Calu3 (cell line): ENCODE results near the gene GMDS. TPM values are rescaled to one million over a fixed set of nuclear protein-coding genes. Genes with fewer than 3 reads are reported as not detected.

Experiments
- BruUV-seq: library from RNA; stranded (reverse); fragments of 400-500 nt; replicated peaks from 2 replicates; lab custom pipeline; 2021; lab: Mats Ljungman, UMichigan
- CTCF ChIA-PET: fragments of 300-600 bp; sonication (Branson Sonifier 250); formaldehyde crosslinking; loops from one replicate; lab custom pipeline; 2022; ENCODE audit warnings: antibody characterized with exemption; lab: Charles Lee
- DNase-seq: peaks from one replicate; pipeline ENCODE4 v3.0.0; 2022
- H3K27ac Mint-ChIP-seq: one replicate; pipeline ENCODE4 v1.8.0; 2022; ENCODE audit warnings: mixed read lengths; ENCODE audit not compliant: unreplicated experiment
- H3K27me3 Mint-ChIP-seq: one replicate; pipeline ENCODE4 v1.8.0; 2022; ENCODE audit warnings: mixed read lengths; ENCODE audit not compliant: unreplicated experiment
- H3K36me3 Mint-ChIP-seq: one replicate; pipeline ENCODE4 v1.8.0; 2022; ENCODE audit warnings: mild to moderate bottlenecking, moderate library complexity, mixed read lengths; ENCODE audit not compliant: insufficient read depth, unreplicated experiment
- H3K4me1 Mint-ChIP-seq: one replicate; pipeline ENCODE4 v1.8.0; 2022; ENCODE audit warnings: mild to moderate bottlenecking, low read depth, mixed read lengths; ENCODE audit not compliant: unreplicated experiment
- H3K4me3 Mint-ChIP-seq: one replicate; pipeline ENCODE4 v1.8.0; 2022; ENCODE audit warnings: mild to moderate bottlenecking, low read depth, moderate library complexity, mixed read lengths; ENCODE audit not compliant: unreplicated experiment
- H3K9me3 Mint-ChIP-seq: one replicate; pipeline ENCODE4 v1.8.0; 2022; ENCODE audit warnings: low read depth, mixed read lengths; ENCODE audit not compliant: unreplicated experiment
- CTCF ChIP-seq: fragments of 200-600 bp; IDR thresholded peaks from one replicate; pipeline ENCODE4 v1.8.0; 2022; ENCODE audit warnings: antibody characterized with exemption; ENCODE audit not compliant: unreplicated experiment
- intact Hi-C: fragments of 100-400 bp; cut with micrococcal nuclease; formaldehyde crosslinking; loops from one replicate; pipeline ENCODE4 v1.10.0; 2022; ENCODE audit not compliant: unreplicated experiment
- total RNA-seq: library from RNA; stranded (reverse); gene quantifications from 2 replicates; pipeline ENCODE4 v1.2.3, GENCODE V29; 2022

The GMDS gene
- total RNA-seq, 1 experiment from 2014 or later = 58.2 TPM

DNA sequence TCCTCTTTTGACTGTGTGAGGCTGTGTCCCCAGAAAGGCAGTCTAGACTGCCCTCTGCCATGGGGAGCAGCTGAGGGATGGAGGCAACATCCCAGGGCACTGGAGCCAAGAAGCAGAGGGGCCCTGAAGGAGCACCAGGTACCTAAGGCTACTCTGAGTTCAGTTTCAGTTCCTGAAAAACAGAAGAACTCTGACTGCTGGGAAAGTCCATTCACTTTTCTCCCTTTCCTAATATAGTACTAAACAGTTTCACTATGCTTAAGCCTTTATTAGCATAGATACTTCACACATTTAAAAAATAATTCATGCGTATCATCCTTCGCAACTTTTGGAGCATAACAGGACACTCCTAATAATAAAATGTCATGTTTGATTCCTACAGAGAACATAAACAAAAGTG is 505.7 kb downstream of the GMDS start:
- Mint-ChIP-seq H3K27me3 (no peaks in the 10 kb centered on the region), H3K27ac (no peak overlapping the region), H3K9me3 (no peaks in the 10 kb centered on the region), H3K36me3 (no peaks in the 10 kb centered on the region), H3K4me3 (no peak overlapping the region), H3K4me1 (no peaks in the 10 kb centered on the region)
- BruUV-seq = no TSS peak
- TF ChIP-seq CTCF = no peak
- no peak for DNase-seq
- CTCF ChIA-PET = no interaction called here
- intact Hi-C loops = no loop called here

GRCh38 chr6:1739220-1739619 is 506.2 kb downstream of the GMDS start:
- intact Hi-C loops = no loop called here
- CTCF ChIA-PET = no interaction called here

GRCh38 chr6:1738558-1739081 is 506.8 kb downstream of the GMDS start:
- intact Hi-C loops = no loop called here
- no peak for DNase-seq
- H3K4me1 Mint-ChIP-seq = no peaks in the 10 kb centered on the region
- H3K27ac Mint-ChIP-seq = no peak overlapping the region
- H3K4me3 Mint-ChIP-seq = no peak overlapping the region
- H3K9me3 Mint-ChIP-seq = no peaks in the 10 kb centered on the region
- no peaks in the 10 kb centered on the region for H3K36me3 Mint-ChIP-seq
- no TSS peak for BruUV-seq
- TF ChIP-seq CTCF = no peak
- H3K27me3 Mint-ChIP-seq = no peaks in the 10 kb centered on the region
- CTCF ChIA-PET = no interaction called here

More at GRCh38 chr6:1739220-1739619, 506.2 kb downstream of the GMDS start:
- Mint-ChIP-seq H3K9me3 (no peaks in the 10 kb centered on the region), H3K4me1 (no peaks in the 10 kb centered on the region), H3K36me3 (no peaks in the 10 kb centered on the region), H3K4me3 (no peak overlapping the region), H3K27ac (no peak overlapping the region), H3K27me3 (no peaks in the 10 kb centered on the region)
- no TSS peak for BruUV-seq
- DNase-seq = no peak
- no peak for TF ChIP-seq CTCF

DNA sequence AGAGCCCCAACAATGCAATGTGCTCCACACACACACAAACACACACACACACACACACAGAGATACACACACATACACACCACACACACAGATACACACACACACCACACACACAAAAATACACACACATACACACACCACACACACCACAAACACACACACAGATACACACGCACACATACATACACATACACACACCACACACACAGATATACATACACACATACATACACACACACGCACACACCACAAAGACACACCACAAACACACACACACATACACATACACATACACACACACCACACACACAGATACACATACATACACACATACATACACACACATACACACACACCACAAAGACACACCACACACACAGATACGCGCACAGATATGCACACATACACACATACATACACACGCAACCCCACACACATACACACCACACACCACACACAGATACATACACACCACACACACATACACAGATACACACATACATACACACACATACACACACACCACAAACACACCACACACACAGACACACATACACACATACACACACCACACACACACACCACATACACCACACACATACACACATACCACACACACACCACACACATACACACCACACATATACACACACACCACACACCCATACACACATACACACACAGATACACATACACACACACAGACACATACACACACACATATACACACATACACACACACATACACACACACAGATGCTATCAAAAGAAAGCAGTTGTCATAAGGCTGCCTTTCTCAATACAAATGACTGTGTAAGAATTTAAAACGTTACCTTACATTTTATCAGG is 507.7 kb downstream of the GMDS start:
- H3K4me1 Mint-ChIP-seq = no peaks in the 10 kb centered on the region
- no peak for DNase-seq
- H3K9me3 Mint-ChIP-seq = no peaks in the 10 kb centered on the region
- H3K27me3 Mint-ChIP-seq = no peaks in the 10 kb centered on the region
- BruUV-seq = no TSS peak
- CTCF ChIA-PET = no interaction called here
- intact Hi-C loops = no loop called here
- peaks cover 5% of the 10 kb centered on the region for H3K36me3 Mint-ChIP-seq
- no peak for TF ChIP-seq CTCF
- H3K4me3 Mint-ChIP-seq = no peak overlapping the region
- H3K27ac Mint-ChIP-seq = no peak overlapping the region
